Prostate gland (tissue), 2 donors: ENCODE data around the gene PLCH2.
A peak's percentile ranks its signal among the peaks of the same experiment; 100 is the strongest.

Experiments
- POLR2A ChIP-seq: fragments of 450-650 bp; IDR thresholded peaks from one replicate; pipeline ENCODE4 v1.6.1; 2016; ENCODE audit warnings: antibody characterized with exemption, mild to moderate bottlenecking
- POLR2AphosphoS5 ChIP-seq: sonication (generic); formaldehyde crosslinking; IDR thresholded peaks from one replicate; pipeline ENCODE4 v1.6.1; 2017; ENCODE audit warnings: antibody characterized with exemption
- TF ChIP-seq, protein P1 (sequence below), 4 experiments: fragments of 200-600 bp in 2 of 4; fragments of 450-650 bp in 2 of 4; sonication (generic) in 2 of 4; IDR thresholded peaks; 1 replicate in 3 of 4; 2 replicates in 1 of 4; pipeline ENCODE4 v1.5.1; 2016 to 2019; ENCODE audit warnings: antibody characterized with exemption in 4 of 4, mild to moderate bottlenecking in 2 of 4, moderate library complexity in 2 of 4

DNA sequence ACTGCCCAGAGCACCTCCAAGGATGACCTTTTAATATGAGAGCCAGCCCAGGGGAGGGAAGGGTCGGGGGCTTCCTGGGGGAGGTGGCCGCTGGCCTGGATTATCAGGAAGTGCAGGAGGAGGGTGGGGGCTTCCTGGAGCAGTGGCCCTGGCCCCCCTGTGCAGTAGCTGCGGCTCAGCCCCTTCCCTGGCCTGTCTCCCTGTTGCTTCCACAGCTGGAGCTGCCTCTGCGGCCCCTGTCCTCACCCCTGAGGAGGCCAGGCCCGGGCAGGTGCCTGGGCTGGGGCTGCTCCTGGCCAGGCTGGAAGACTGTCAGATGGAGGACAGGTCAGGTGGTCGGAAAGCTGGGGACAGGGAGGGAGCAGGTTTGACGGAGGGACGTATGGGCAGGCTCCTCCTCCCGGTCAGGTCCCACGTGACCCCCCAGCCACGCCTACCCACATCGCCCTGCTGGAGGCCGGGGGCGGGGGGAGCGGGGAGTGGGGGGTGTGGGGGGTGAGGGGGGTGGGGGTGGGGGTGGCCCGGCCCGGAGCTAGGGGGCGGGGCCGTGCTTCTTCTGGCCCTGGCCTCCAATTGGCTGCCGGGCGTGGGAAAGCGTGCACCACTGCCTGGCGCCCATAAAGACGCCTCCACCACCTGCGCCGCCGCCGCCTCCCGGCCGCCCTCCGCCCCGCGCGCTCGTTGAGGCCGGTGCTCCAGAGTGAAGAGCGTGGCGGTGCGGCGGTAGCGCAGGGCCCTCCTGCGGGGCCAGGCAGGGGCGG, 69.8 kb downstream of the PLCH2 start:
- TF ChIP-seq POLR2A (peak; percentile 35), POLR2AphosphoS5 (peak; percentile 63)
- TF ChIP-seq, protein P1, sequence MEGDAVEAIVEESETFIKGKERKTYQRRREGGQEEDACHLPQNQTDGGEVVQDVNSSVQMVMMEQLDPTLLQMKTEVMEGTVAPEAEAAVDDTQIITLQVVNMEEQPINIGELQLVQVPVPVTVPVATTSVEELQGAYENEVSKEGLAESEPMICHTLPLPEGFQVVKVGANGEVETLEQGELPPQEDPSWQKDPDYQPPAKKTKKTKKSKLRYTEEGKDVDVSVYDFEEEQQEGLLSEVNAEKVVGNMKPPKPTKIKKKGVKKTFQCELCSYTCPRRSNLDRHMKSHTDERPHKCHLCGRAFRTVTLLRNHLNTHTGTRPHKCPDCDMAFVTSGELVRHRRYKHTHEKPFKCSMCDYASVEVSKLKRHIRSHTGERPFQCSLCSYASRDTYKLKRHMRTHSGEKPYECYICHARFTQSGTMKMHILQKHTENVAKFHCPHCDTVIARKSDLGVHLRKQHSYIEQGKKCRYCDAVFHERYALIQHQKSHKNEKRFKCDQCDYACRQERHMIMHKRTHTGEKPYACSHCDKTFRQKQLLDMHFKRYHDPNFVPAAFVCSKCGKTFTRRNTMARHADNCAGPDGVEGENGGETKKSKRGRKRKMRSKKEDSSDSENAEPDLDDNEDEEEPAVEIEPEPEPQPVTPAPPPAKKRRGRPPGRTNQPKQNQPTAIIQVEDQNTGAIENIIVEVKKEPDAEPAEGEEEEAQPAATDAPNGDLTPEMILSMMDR (IDR thresholded peaks at IDR 0.05), result no peak
